ENCODE results near the gene TMEM182. TPM values are rescaled to one million over a fixed set of nuclear protein-coding genes. Genes with fewer than 3 reads are reported as not detected.

Gene TMEM182
- total and polyA plus RNA-seq, 9 of the 15 experiments (the other 6 are each of a cell fraction or from before 2014, with no cell fraction given), result 5.2 to 11.4 (median 7.5) TPM

- in situ Hi-C loops (cut with MboI), result no loop called here
- POLR2A ChIA-PET, result interaction anchor here (0.7 to 1.5 kb wide), 7 partner anchors 8 to 30 kb away, joined by 3 to 8 read pairs (median 3); partner anchors contain the start of gene TMEM182
- TF ChIP-seq ZNF121 (CRISPR knock-in tag; conservative IDR thresholded peaks at IDR 0.05), result 0 out of 2 replicates have a peak, but pooled peaks have one; percentile 12
- TF ChIP-seq, protein P1, sequence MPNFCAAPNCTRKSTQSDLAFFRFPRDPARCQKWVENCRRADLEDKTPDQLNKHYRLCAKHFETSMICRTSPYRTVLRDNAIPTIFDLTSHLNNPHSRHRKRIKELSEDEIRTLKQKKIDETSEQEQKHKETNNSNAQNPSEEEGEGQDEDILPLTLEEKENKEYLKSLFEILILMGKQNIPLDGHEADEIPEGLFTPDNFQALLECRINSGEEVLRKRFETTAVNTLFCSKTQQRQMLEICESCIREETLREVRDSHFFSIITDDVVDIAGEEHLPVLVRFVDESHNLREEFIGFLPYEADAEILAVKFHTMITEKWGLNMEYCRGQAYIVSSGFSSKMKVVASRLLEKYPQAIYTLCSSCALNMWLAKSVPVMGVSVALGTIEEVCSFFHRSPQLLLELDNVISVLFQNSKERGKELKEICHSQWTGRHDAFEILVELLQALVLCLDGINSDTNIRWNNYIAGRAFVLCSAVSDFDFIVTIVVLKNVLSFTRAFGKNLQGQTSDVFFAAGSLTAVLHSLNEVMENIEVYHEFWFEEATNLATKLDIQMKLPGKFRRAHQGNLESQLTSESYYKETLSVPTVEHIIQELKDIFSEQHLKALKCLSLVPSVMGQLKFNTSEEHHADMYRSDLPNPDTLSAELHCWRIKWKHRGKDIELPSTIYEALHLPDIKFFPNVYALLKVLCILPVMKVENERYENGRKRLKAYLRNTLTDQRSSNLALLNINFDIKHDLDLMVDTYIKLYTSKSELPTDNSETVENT (CRISPR knock-in tag; IDR thresholded peaks at IDR 0.05), result no peak
- no peak for TF ChIP-seq PHTF2 (CRISPR knock-in tag; IDR thresholded peaks at IDR 0.05)
- no peak for TF ChIP-seq ZNF592 (IDR thresholded peaks at IDR 0.05)
- TF ChIP-seq ZNF263 (CRISPR knock-in tag; IDR thresholded peaks at IDR 0.05; ENCODE audit: borderline replicate concordance), result no peak
- TF ChIP-seq ZFPM2 (CRISPR knock-in tag; IDR thresholded peaks at IDR 0.05), result no peak
- TF ChIP-seq HNRNPLL (IDR thresholded peaks at IDR 0.05; ENCODE audit: low read depth, low read length, poor library complexity, severe bottlenecking), result no peak
- TF ChIP-seq ARID3A (IDR thresholded peaks at IDR 0.05; ENCODE audit: borderline replicate concordance, low read depth, low read length), result peak; percentile 80
- TF ChIP-seq TEAD1 (CRISPR knock-in tag; IDR thresholded peaks at IDR 0.05), result peak; percentile 25 to 60; a peak in 1 of 4 replicates
- no peak for TF ChIP-seq POLR2AphosphoS5 (IDR thresholded peaks at IDR 0.05; ENCODE audit: control insufficient read depth, insufficient read depth, low read depth, low read length)
- TF ChIP-seq TEAD4 (IDR thresholded peaks at IDR 0.05; ENCODE audit: low read length), result peak; percentile 67
- no peak for TF ChIP-seq TEAD4 (CRISPR knock-in tag; IDR thresholded peaks at IDR 0.05; ENCODE audit: borderline replicate concordance)
These were observed 8.2 kb upstream of the TMEM182 start for GRCh38 chr2:102753563-102754159.

More at GRCh38 chr2:102753563-102754159, 8.2 kb upstream of the TMEM182 start:
- Histone ChIP-seq H3K79me2 (ENCODE audit: control insufficient read depth, insufficient read depth, low read length) (no peaks in the 10 kb centered on the region), H3K27ac (ENCODE audit: extremely low read depth, low read depth, low read length) (no peak overlapping the region), H2AFZ (ENCODE audit: low read depth, low read length) (no peak overlapping the region), H3K4me3 (no peak overlapping the region), H3K9ac (ENCODE audit: insufficient read depth in 1 of 2, low read depth in 2 of 2, low read length in 2 of 2) (no peak overlapping the region), H3K4me1 (replicated peaks in 1 of 2; ENCODE audit: control insufficient read depth in 2 of 2, insufficient read depth in 2 of 2, low read length in 2 of 2) (no peaks in the 10 kb centered on the region), H3K9me3 (replicated peaks; ENCODE audit: control insufficient read depth, insufficient read depth, low read depth, low read length) (no peaks in the 10 kb centered on the region), H3K36me3 (ENCODE audit: control insufficient read depth, insufficient read depth, low read length) (no peaks in the 10 kb centered on the region), H4K20me1 (replicated peaks; ENCODE audit: control insufficient read depth, insufficient read depth, low read length) (no peaks in the 10 kb centered on the region), H3K27me3 (ENCODE audit: control insufficient read depth in 2 of 2, insufficient read depth in 2 of 2, low read length in 2 of 2) (no peaks in the 10 kb centered on the region; a peak in 1 of 5 replicates), H3K9me1 (ENCODE audit: control insufficient read depth, insufficient read depth, low read length) (no peaks in the 10 kb centered on the region), H3K4me2 (ENCODE audit: insufficient read depth, low read length) (no peak overlapping the region)
- CTCF ChIA-PET (ENCODE audit: low intra/inter-chr PET ratio), result interaction anchor here (1.4 kb wide), 1 partner anchor 52 kb away, joined by 5 read pairs; no protein-coding TSS in a partner anchor
- ATAC-seq, result peak; percentile 79
- intact Hi-C loops (cut with micrococcal nuclease), result loop anchor here (1.0 kb wide), 1 partner anchor 53 kb away; no protein-coding TSS in a partner anchor
- BruUV-seq (replicated peaks), result no TSS peak
- WGBS (ENCODE audit: insufficient coverage, low coverage, missing lambda C conversion rate), result 47% methylated on average over 7 of the region's 7 CpGs
- FAIRE-seq, result peak; percentile 85
- peak; percentile 35 to 56 (median 37) for DNase-seq (ENCODE audit: extremely low read depth in 1 of 4, low spot score in 3 of 4)

All from K562 (cell line).